GM20000 (cell line): ENCODE measurements around the gene SLC5A3.

Experiments
- DNase-seq: peaks from one replicate; pipeline ENCODE4 v3.0.0; 2012; ENCODE audit warnings: low spot score
- CTCF ChIP-seq: IDR thresholded peaks from 2 replicates; pipeline ENCODE4 v1.5.1; 2012; ENCODE audit warnings: mild to moderate bottlenecking, control low read depth; ENCODE audit errors: extremely low read depth, missing control alignments

Gene SLC5A3

GRCh38 chr21:34100337-34100736 is 27.0 kb downstream of the SLC5A3 start:
- no peak for DNase-seq
- no peak for TF ChIP-seq CTCF

- DNase-seq: no peak
- TF ChIP-seq CTCF: no peak
Observed at GRCh38 chr21:34100790-34101189, 27.4 kb downstream of the SLC5A3 start.

- no peak for TF ChIP-seq CTCF
- no peak for DNase-seq
Observed at GRCh38 chr21:34105947-34106541, 32.7 kb downstream of the SLC5A3 start.

- TF ChIP-seq CTCF: no peak
- DNase-seq: no peak
Observed at GRCh38 chr21:34107606-34108005, 34.2 kb downstream of the SLC5A3 start.

- no peak for DNase-seq
- TF ChIP-seq CTCF: no peak
Observed at GRCh38 chr21:34109075-34109474, 35.7 kb downstream of the SLC5A3 start.

- DNase-seq: no peak
- TF ChIP-seq CTCF: no peak
Observed at GRCh38 chr21:34110594-34111202, 37.3 kb downstream of the SLC5A3 start.

- TF ChIP-seq CTCF: no peak
- DNase-seq: no peak
Observed at GRCh38 chr21:34112316-34113033, 39.1 kb downstream of the SLC5A3 start.
